Upper lobe of left lung (tissue), 6 donors: ENCODE measurements around the gene TACC2. TPM values are rescaled to one million over a fixed set of nuclear protein-coding genes. Genes with fewer than 3 reads are reported as not detected.

Experiments
- ATAC-seq, 2 donors: fragments of 200-7000 bp; cut with Tn5 transposase; one replicate each; pipeline ENCODE4 v1.9.1; 2022; ENCODE audit warnings: mild to moderate bottlenecking in 2 of 2, moderate library complexity in 2 of 2; ENCODE audit not compliant: low FRiP score in 2 of 2
- DNase-seq, 2 donors: peaks; one replicate each; pipeline ENCODE4 v3.0.0-alpha.2; 2019 to 2020
- H3K27ac ChIP-seq, 4 donors: fragments of 200-600 bp; sonication (generic); one replicate each; pipeline ENCODE4 v1.5.1; 2016 to 2019
- H3K27me3 ChIP-seq, 4 donors: fragments of 200-600 bp; sonication (generic); one replicate each; pipeline ENCODE4 v1.5.1; 2017 to 2019
- H3K36me3 ChIP-seq, 4 donors: fragments of 200-600 bp; sonication (generic); one replicate each; pipeline ENCODE4 v1.5.1; 2016 to 2019
- H3K4me1 ChIP-seq, 4 donors: fragments of 200-600 bp; sonication (generic); one replicate each; pipeline ENCODE4 v1.5.1; 2018 to 2019
- H3K4me3 ChIP-seq, 4 donors: fragments of 200-600 bp; sonication (generic); one replicate each; pipeline ENCODE4 v1.5.1; 2017 to 2019; ENCODE audit warnings: mild to moderate bottlenecking in 2 of 4, moderate library complexity in 1 of 4
- H3K9me3 ChIP-seq, 4 donors: fragments of 200-600 bp; sonication (generic); one replicate each; pipeline ENCODE4 v1.5.1; 2018 to 2019
- CTCF ChIP-seq, 6 experiments: fragments of 450-650 bp in 4 of 6; fragments of 200-600 bp in 2 of 6; sonication (generic) in 2 of 6; IDR thresholded peaks; one replicate each; pipeline ENCODE4 v1.5.1; 2016 to 2019; ENCODE audit warnings: antibody characterized with exemption in 6 of 6
- EP300 ChIP-seq, 4 donors: sonication (generic); formaldehyde crosslinking; IDR thresholded peaks; one replicate each; pipeline ENCODE4 v1.5.1; 2017; ENCODE audit warnings: antibody characterized with exemption in 4 of 4, control low read depth in 2 of 4
- POLR2A ChIP-seq, 4 donors: fragments of 450-650 bp; IDR thresholded peaks; one replicate each; pipeline ENCODE4 v1.5.1; 2016 to 2017; ENCODE audit warnings: antibody characterized with exemption in 4 of 4, mild to moderate bottlenecking in 2 of 4
- POLR2AphosphoS5 ChIP-seq, 2 donors: sonication (generic); formaldehyde crosslinking; IDR thresholded peaks; one replicate each; pipeline ENCODE4 v1.5.1; 2017; ENCODE audit warnings: antibody characterized with exemption in 2 of 2
- WGBS, 2 donors: methylation state at CpG; one replicate each; pipeline ENCODE4 v1.1.5; 2017 to 2018; 5-methylcytosine and 5-hydroxymethylcytosine counted together
- total RNA-seq, 6 donors: library from RNA; depleted of rRNA in 4 of 6; stranded (reverse); fragments of >200 nt in 4 of 6; gene quantifications; one replicate each; pipeline versions ENCODE4 v1.1.0 to v1.2.1, GENCODE V29; 2016 to 2021
- donor health status: DM: no; HTN: no; CAD: no; lungs with moderate emphysema.
- donor health status: DM: no; HTN: yes; CAD: no; lungs with severe emphysema.

The TACC2 gene
- total RNA-seq, 6 donors from 2014 or later, result 158 to 701 (median 386) TPM

- Histone ChIP-seq H3K27ac (no peak overlapping the region), H3K4me1 (no peaks in the 10 kb centered on the region), H3K36me3 (peaks cover 11 to 93% (median 60%) of the 10 kb centered on the region in 4 donors), H3K4me3 (no peak overlapping the region), H3K9me3 (no peaks in the 10 kb centered on the region), H3K27me3 (no peaks in the 10 kb centered on the region)
- TF ChIP-seq CTCF (IDR thresholded peaks at IDR 0.05), result no peak
- TF ChIP-seq EP300 (IDR thresholded peaks at IDR 0.05), result no peak
- TF ChIP-seq POLR2A (IDR thresholded peaks at IDR 0.05), result no peak
- TF ChIP-seq POLR2AphosphoS5 (IDR thresholded peaks at IDR 0.05), result no peak
- no peak for ATAC-seq
- 91 to 92% methylated on average over 21 to 25 of the region's 25 CpGs for WGBS, 2 donors
- no peak for DNase-seq
Observed at GRCh38 chr10:122248356-122249302, 259.7 kb downstream of the TACC2 start.

- Histone ChIP-seq H3K36me3 (peaks cover 11 to 93% (median 56%) of the 10 kb centered on the region in 4 donors), H3K4me3 (no peak overlapping the region), H3K27ac (no peak overlapping the region), H3K4me1 (no peaks in the 10 kb centered on the region), H3K9me3 (no peaks in the 10 kb centered on the region), H3K27me3 (no peaks in the 10 kb centered on the region)
- WGBS, 2 donors, result 91 to 95% methylated on average over 10 to 11 of the region's 11 CpGs
- ATAC-seq (no peak), DNase-seq (no peak)
- TF ChIP-seq EP300 (IDR thresholded peaks at IDR 0.05), result no peak
- no peak for TF ChIP-seq CTCF (IDR thresholded peaks at IDR 0.05)
- no peak for TF ChIP-seq POLR2A (IDR thresholded peaks at IDR 0.05)
- no peak for TF ChIP-seq POLR2AphosphoS5 (IDR thresholded peaks at IDR 0.05)
Observed at GRCh38 chr10:122249303-122249850, 260.4 kb downstream of the TACC2 start.

GRCh38 chr10:122249991-122250750 is 261.2 kb downstream of the TACC2 start:
- ATAC-seq, result no peak
- no peaks in the 10 kb centered on the region for H3K9me3 ChIP-seq
- TF ChIP-seq POLR2AphosphoS5 (IDR thresholded peaks at IDR 0.05) (no peak), POLR2A (IDR thresholded peaks at IDR 0.05) (no peak), CTCF (IDR thresholded peaks at IDR 0.05) (no peak), EP300 (IDR thresholded peaks at IDR 0.05) (no peak)

GRCh38 chr10:122251459-122252255 is 262.7 kb downstream of the TACC2 start:
- TF ChIP-seq POLR2AphosphoS5 (IDR thresholded peaks at IDR 0.05) (no peak), POLR2A (IDR thresholded peaks at IDR 0.05) (no peak), EP300 (IDR thresholded peaks at IDR 0.05) (no peak), CTCF (IDR thresholded peaks at IDR 0.05) (no peak)
- Histone ChIP-seq H3K4me1 (no peaks in the 10 kb centered on the region), H3K36me3 (peaks cover 11 to 86% (median 54%) of the 10 kb centered on the region in 4 donors), H3K9me3 (no peaks in the 10 kb centered on the region), H3K27me3 (no peaks in the 10 kb centered on the region), H3K4me3 (no peak overlapping the region), H3K27ac (no peak overlapping the region)
- 91 to 95% methylated on average over 11 of the region's 11 CpGs for WGBS, 2 donors
- ATAC-seq (no peak), DNase-seq (no peak)

More at GRCh38 chr10:122249991-122250750, 261.2 kb downstream of the TACC2 start:
- Histone ChIP-seq H3K4me1 (no peaks in the 10 kb centered on the region), H3K36me3 (peaks cover 11 to 93% (median 58%) of the 10 kb centered on the region in 4 donors), H3K27ac (no peak overlapping the region), H3K27me3 (no peaks in the 10 kb centered on the region), H3K4me3 (no peak overlapping the region)
- DNase-seq, result no peak
- 90 to 91% methylated on average over 4 to 10 of the region's 10 CpGs for WGBS, 2 donors
